Measurements from ENCODE around the gene SAPCD2.
A peak's percentile ranks its signal among the peaks of the same experiment; 100 is the strongest.

The SAPCD2 gene

DNA sequence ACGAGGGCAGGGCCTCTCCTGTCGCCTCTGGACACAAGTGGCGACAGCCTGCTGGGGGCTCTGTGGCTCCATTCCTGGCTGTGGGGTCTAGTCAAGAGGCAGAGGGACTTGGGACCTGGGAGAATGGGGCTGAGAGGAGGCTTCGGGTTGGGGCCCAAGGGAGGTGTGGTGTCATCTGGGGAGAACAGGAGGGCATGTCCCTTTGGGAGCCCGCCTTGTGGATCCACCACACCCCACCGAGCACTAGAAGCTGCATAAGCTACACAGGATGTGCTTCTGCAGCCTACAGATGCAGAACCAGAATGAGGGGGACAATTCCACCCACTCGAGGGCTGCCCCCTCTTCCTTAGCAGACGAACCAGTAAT lies 12.6 kb upstream of the SAPCD2 start:
- peaks cover 57% of the 10 kb centered on the region for H3K27me3 Mint-ChIP-seq (ENCODE audit: low read depth)
- no peak for TF ChIP-seq CTCF (IDR thresholded peaks at IDR 0.05; ENCODE audit: unreplicated experiment in 3 of 3)
- H3K4me1 Mint-ChIP-seq = peaks cover 10% of the 10 kb centered on the region
- no peaks in the 10 kb centered on the region for H3K9me3 Mint-ChIP-seq
- no peak overlapping the region for H3K27ac Mint-ChIP-seq
- no peaks in the 10 kb centered on the region for H3K36me3 Mint-ChIP-seq (ENCODE audit: low read depth)
- H3K4me3 Mint-ChIP-seq = peak overlapping the region in 1 of 3 experiments; percentile 21

DNA sequence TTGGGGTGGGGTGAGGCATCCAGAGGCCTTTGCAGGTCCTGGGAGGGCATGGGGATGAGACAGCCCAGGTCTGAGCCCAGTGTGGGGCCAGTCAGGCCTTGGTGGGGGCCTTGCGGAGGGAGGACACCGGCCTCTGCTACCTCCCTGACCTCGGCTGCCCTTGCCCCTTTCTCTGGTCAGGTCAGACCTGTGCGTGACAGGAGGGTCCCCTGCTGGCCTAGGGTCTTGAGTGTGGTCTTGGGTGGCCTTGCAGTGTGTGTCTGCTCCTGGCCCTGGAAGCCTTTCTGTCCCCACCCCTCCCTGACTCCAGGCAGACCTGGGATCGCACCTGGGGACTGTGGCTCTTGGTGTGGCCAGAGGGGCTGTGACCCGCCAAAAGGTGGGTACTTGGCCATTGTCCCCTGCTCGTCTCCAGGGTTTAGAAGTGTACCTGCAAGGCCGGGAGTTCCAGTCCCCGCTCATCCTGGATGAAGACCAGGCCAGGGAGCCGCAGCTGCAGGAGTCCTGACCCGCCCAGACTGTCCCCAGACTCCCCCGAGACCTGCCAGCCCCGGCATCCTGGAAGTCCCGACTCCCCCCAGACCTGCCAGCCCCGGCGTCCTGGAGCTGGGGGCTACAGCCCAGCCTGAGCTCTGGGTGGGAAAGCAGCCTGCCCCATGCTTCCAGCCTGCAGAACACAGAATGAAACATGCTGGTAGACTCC lies 12.0 kb upstream of the SAPCD2 start:
- no peaks in the 10 kb centered on the region for H3K9me3 Mint-ChIP-seq
- H3K36me3 Mint-ChIP-seq (ENCODE audit: low read depth) = no peaks in the 10 kb centered on the region
- no peak overlapping the region for H3K27ac Mint-ChIP-seq
- H3K4me1 Mint-ChIP-seq = peaks cover 5% of the 10 kb centered on the region
- peak overlapping the region in 1 of 3 experiments; percentile 38 for H3K4me3 Mint-ChIP-seq
- H3K27me3 Mint-ChIP-seq (ENCODE audit: low read depth) = peaks cover 59% of the 10 kb centered on the region
- no peak for TF ChIP-seq CTCF (IDR thresholded peaks at IDR 0.05; ENCODE audit: unreplicated experiment in 3 of 3)

- no peak overlapping the region for H3K27ac Mint-ChIP-seq
- H3K27me3 Mint-ChIP-seq (ENCODE audit: low read depth) = peaks cover 73% of the 10 kb centered on the region
- H3K4me1 Mint-ChIP-seq = peaks cover under 1% of the 10 kb centered on the region
- no peaks in the 10 kb centered on the region for H3K36me3 Mint-ChIP-seq (ENCODE audit: low read depth)
- TF ChIP-seq CTCF (IDR thresholded peaks at IDR 0.05; ENCODE audit: unreplicated experiment in 3 of 3) = no peak
- H3K9me3 Mint-ChIP-seq = no peaks in the 10 kb centered on the region
- H3K4me3 Mint-ChIP-seq = no peak overlapping the region
These were observed 10.1 kb upstream of the SAPCD2 start for GRCh38 chr9:137080260-137081122.

- no peaks in the 10 kb centered on the region for H3K4me1 Mint-ChIP-seq
- no peaks in the 10 kb centered on the region for H3K9me3 Mint-ChIP-seq
- no peak for TF ChIP-seq CTCF (IDR thresholded peaks at IDR 0.05; ENCODE audit: unreplicated experiment in 3 of 3)
- H3K27ac Mint-ChIP-seq = no peak overlapping the region
- no peaks in the 10 kb centered on the region for H3K36me3 Mint-ChIP-seq (ENCODE audit: low read depth)
- H3K4me3 Mint-ChIP-seq = peak overlapping the region; percentile 1 to 69 (median 49)
- peaks cover 77% of the 10 kb centered on the region for H3K27me3 Mint-ChIP-seq (ENCODE audit: low read depth)
These were observed 9.0 kb upstream of the SAPCD2 start for GRCh38 chr9:137079401-137079787.

- Mint-ChIP-seq H3K4me3 (peak overlapping the region; percentile 66 to 77 (median 71)), H3K27ac (no peak overlapping the region), H3K27me3 (ENCODE audit: low read depth) (peaks cover 82% of the 10 kb centered on the region), H3K4me1 (no peaks in the 10 kb centered on the region), H3K36me3 (ENCODE audit: low read depth) (no peaks in the 10 kb centered on the region), H3K9me3 (no peaks in the 10 kb centered on the region)
- TF ChIP-seq CTCF (IDR thresholded peaks at IDR 0.05; ENCODE audit: unreplicated experiment in 3 of 3) = no peak
These were observed 8.5 kb upstream of the SAPCD2 start for GRCh38 chr9:137078701-137079400.
